COLO668 (cell line): ENCODE data around the gene TRAPPC12.

Experiments used
- DNase-seq: peaks from one replicate; lab custom pipeline; 2025; ENCODE audit not compliant: unreplicated experiment; lab: John Stamatoyannopoulos, UW

The TRAPPC12 gene

DNA sequence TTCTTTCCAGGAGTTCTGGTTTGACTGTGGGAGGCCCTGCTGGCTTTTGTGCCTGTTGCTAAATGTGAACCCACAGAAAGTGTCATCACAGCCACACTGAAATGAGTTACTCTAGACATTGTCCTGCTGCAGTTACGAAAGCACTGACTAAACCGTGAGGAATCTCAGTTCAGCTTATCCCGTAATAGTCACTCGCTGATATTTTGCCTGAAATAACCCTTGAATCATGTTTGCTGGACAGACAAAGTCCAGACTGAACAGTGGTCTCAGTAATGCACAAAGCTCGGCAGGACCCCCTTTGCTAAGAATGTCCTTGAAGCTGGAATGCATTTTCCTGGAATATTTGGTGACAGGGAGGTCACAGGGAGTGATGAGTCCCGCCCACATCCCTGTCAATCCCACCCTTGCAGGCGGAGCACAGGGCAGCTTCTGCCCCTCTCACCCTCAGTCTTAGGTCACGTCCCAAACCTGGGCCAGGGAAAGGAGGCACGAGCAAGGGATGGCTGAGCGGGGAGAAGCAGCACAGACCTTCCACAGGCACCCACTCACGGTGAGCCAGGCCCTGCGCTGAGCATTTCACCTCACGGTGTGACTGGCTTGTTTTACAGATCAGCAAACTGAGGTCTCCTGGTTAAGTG is 86.5 kb downstream of the TRAPPC12 start:
- no peak for DNase-seq

DNA sequence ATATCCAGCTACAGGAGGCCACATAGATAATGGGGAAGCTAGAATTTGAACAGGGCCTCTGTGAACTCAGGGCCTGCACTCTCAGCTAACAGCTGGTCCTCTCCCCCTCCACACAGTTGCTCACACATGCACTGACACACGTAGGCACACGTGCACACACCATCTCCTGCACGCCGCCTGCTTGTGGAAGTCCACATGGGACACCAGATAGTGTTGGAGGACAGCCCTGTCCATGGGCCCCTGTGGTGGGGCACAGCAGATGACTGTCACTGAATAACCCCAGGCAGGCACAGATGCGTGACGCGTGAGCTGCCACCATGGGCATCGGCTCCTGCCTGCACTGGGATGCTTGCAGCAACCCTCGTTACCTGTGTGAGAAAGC is 87.0 kb downstream of the TRAPPC12 start:
- DNase-seq, result no peak

DNA sequence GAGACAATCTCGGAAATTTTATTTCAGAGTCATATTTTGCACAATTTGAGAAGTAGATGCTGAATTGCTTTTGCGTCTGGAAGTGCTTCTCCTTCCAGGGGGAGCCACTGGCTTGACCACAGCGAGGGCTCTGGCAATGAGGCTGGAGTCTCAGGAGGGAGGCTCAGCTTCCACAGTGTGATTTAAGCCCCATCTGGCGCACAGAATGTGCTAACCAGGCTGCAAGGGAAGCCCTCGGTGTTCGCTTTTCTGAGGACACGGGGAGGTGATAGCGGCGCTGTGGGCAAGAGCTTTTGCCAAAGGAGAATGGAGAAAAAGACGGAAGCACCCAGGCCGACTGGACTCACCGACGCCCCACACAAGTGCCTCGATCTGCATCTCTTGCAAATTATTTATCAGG is 87.5 kb downstream of the TRAPPC12 start:
- DNase-seq, result no peak

DNA sequence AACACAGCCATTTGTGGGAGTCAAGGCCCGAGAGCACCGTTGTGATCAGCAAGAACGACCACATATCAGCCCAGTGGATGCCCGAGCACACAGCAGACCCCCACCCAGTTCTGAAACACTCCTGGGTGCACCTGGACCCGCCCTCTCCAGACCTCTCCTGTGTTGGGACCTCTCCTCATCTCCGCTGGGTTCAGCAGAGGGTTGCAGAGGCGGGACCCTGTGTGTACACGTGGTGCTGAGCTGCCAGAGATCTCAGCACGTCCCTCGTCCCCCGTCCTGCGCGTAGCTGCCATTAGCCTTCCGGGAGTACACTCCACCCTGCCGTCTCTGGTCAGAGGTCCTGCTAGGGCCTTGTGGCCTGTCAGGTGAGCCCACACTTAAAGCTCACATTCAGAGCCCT is 88.2 kb downstream of the TRAPPC12 start:
- no peak for DNase-seq

DNA sequence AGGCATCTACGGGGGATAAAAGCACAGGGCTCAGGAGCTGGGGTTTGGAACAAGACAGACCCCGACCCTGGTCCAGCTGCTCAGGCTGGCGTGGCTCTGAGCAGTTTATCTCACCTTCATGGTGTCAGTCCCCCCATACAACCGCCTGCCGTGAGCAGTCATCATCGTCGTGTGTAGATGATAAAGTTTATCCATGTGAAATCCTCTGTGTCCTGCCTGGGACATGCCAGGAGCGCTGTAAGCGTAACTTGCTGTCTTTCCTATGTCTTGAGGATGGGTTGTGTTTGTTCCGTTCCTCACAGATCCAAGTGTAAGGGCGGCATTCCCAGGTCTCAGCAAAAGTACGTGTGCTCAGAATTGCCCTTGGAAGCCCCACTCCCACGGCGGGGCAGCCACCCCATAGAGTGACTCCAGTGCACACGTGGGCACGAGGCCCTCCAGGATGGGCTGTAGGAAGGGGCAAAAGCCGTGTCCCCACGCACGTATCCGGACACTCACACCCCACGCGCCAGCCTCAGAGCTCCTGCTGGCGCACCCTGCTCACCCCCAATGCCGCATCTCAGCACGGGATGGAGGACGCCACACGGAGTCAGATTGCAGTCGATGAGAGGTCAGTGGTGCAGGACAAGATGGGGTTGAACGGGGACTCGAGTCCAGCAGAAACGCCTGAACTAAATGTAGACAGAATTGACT is 88.9 kb downstream of the TRAPPC12 start:
- DNase-seq, result no peak

DNA sequence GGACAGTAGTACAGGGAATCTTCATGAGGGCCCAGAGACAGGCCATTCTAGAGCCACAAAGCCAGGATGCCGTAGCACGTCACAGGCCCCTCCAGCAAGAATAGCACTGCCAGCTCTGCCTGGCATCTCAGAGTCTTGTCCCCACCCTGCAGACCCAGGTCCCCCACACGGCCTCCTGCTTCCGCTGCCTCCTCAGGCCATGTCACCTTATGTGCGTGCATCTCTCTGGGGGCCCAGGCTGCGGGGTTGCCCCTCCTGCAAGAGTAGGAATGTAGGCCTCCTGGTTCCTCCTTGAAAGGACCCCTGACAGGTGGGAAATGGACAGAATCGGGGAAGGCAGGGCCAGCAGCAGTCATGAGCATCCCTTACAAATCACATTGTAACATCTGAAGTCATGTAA is 90.0 kb downstream of the TRAPPC12 start:
- no peak for DNase-seq

DNA sequence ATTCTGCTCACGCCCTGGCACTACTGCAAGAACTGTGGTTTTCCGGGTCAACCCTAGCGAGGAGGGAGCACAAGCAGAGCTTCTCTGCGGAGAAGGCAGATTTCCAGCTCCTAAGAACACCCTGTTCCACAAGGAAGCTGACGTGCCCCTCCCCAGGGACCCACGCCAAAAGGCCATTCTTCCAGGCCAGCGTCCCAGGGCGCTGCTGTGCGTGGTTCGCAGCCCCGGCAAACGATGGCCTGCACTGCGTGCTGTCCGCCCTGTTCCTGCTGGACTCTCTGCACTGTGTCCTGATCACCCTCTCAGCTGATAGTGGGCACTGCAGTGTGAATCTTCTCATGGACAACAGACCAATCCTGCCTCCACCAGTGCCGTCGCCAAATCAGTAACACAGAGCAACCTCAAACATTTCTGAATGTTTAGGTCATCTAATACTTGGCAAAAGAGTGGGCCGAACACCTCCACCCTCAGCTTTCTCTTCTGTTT is 90.7 kb downstream of the TRAPPC12 start:
- DNase-seq, result no peak

DNA sequence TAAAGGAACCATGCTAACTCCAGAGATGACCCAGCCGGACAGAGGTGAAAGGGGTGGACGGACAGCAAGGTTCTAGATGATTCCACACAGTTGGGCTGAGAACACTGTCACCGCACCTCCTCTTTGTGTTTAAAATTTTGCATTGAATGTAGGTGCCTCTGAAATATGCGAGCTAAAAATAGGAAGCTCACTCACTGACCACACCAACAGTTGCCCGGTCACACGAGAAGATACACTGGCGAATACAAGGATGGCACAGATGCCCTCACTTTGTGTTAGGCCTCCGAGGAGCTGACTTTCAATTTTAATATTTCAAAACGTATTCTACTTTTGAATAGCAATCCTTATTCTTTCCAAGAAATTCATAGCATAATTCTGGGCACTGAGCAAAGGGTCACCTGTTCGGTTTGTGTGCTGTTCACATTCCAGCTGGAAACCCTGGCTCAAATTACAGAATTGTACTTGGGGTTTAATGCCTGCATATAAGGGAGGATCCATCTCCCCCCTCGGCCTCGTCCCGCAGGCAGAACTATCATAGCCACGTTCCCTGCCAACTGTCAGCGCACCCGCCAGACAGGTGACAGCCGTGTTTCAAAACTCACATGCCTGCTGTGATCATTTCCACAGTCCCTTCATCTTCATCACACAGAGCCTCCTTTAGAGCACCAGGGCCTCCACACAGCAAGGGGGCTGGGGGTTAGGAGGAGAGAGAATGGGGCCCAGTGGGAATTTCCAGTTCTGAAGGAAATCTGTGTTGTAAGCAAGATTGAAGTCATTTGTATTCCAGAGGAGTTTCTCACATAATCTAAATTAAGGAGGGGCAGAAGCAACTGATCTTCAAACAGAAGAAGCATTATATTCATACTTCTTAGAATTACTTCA is 91.6 kb downstream of the TRAPPC12 start:
- DNase-seq, result no peak

DNA sequence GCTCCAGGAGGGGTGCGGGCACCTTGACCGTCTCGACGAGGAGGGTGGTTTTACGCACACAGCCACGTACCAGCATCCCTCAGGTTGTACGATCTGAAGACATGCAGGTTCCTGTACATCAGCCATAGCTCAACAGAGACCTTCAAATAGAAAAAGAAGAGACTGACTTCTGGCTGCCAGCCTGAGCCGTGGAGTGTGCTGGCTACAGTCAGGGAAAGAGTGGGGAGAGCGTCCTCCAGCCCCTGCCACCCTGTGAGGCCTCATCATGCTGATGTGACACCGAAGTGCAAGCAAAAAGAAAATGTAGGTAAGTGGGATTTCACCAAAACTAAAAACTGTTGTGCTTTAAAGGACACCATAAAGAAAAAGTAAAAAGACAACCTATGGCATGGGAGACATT is 92.8 kb downstream of the TRAPPC12 start:
- no peak for DNase-seq

DNA sequence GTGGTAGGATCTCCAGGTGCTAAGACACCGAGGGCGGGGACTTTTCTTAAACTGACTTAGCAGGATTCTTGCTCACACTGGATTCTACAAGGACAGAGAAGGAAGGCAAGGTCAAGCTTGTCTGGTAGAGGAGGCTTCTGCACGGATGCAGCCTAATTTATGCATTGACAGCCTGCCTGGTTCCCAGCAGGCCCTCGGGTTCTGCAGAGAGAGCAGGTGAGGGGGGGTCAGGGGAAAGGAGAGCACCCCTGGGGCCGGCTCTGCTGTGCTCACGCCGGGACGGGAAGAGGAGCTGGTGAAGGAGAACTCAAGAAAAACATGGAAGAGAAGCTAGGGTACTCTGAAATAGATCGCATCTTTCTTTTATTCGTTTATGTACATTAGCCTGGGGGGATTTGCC is 93.5 kb downstream of the TRAPPC12 start:
- no peak for DNase-seq

DNA sequence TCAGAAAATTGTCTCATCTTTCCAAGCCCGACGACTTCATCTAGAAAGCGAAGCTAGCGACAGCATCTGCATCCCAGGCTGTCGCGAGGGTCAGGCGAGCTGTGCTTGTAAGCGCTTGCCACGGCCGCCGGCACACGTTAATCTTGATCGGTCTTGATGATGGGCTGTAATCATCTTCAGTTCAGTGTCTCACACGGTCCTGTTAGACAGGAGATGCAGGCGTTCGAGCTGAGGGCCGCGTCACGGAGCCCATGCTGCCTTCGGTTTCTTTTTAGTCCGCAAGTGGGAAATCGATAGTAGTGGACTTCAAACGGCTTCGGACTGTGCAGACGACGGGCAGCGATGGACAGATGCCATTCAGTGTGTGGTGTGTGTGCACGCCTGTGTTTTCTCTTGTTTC is 96.3 kb downstream of the TRAPPC12 start:
- no peak for DNase-seq

DNA sequence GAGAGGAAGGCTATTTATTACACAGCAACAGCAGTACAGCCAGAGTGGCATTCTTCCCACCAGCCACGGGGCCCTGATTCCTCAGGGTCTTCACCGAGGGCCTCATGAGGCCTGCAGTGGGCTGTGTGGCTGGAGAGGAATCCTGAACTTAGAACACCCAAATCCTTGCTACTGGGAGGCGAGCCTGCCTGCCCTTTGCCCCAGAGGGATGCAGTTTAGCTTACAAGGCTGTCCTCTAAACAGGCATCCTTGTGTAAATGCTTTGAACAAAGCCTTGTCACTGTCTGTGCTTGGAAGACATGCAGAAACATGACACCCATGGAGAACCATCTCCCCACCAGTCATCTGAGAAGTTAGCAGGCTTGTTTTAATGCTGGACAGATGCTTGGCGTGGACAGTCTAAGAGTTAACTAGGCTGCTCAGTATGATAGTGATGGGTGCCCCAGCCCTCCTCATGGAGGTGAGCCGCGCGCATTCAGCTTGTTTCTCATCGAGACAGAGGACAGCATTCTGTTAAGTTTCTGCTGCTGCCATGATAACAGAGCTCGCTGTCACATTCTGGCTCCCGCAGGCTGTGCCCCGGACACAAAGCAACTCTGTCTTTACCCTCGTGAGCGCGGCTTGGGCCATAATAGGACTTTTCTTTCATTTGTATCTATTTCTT is 97.0 kb downstream of the TRAPPC12 start:
- DNase-seq, result no peak

DNA sequence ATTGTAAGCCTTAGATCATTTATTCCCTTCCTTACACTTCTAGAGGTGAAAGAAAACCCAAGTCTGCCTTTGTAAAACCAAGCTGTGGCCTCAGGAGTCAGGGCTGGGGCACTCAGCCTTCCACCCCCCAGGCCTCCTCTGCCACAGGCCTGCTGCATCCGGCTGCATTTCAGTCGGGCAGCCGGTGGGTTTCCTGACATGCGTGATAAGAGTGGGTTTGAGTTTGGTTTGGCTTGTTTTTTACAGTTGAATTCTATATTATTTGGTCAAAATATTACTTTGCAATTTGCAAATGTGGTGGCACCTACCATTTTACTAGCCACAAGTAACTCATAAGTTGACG is 97.5 kb downstream of the TRAPPC12 start:
- no peak for DNase-seq

DNA sequence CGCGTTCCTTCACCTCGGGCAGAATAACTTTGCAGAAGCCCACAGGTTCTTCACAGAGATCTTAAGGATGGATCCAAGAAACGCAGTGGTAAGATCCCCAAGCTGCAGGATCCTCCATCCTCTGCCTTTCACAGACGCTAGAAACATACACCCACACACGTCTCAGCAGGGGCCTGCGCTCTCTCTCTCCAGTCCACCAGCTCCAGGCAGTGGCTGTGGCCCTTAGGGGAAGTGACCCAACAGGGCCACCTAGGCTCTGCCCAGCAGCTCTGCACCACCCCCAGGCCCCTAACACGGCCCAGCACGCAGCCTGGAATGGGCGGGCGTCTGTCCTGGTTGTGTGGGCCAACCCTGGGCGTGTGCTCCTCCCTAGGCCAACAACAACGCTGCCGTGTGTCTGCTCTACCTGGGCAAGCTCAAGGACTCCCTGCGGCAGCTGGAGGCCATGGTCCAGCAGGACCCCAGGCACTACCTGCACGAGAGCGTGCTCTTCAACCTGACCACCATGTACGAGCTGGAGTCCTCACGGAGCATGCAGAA is 99.4 kb downstream of the TRAPPC12 start:
- no peak for DNase-seq

DNA sequence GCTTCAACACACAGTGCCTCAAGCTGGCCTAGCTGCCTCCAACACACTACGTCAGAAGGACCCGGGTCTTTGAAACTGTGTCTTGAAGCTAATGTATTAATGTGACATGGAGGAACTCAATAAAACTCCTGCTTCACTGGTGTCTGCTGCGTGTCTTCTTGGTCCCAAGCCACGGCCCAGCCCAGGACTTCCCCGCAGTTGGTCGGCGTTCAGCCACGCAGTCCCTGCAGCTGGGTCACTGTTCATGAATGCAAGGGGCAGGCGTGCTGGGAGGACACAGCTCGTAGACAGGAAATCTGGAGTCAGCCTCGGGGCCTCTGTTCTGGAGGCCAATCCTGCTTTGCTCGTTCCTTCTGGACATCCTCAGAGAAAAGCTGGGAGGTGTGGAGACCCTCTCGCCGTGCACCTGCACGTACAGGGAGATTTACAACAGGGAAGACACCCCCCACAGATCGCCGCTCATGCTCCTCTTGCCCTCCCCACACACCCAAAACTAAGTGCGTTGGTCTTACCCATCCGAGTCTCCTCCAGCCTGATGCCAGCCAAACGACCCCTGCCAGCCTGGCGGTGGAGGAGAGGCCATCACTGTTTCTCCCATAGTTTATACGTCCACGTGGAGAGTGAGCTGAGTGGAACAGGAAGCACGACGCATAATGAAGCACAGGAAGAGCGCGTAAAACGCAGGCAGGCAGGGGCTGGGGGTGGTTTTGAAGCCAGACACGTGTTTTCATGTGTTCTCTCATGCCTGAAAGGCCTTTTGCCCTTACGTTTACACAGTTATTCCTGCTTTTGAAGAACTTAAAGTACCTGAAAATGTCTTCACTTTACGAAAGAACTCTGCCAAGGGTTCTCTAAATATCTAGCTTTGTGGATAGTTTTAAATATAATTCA is 100.2 kb downstream of the TRAPPC12 start:
- DNase-seq, result peak; percentile 11

DNA sequence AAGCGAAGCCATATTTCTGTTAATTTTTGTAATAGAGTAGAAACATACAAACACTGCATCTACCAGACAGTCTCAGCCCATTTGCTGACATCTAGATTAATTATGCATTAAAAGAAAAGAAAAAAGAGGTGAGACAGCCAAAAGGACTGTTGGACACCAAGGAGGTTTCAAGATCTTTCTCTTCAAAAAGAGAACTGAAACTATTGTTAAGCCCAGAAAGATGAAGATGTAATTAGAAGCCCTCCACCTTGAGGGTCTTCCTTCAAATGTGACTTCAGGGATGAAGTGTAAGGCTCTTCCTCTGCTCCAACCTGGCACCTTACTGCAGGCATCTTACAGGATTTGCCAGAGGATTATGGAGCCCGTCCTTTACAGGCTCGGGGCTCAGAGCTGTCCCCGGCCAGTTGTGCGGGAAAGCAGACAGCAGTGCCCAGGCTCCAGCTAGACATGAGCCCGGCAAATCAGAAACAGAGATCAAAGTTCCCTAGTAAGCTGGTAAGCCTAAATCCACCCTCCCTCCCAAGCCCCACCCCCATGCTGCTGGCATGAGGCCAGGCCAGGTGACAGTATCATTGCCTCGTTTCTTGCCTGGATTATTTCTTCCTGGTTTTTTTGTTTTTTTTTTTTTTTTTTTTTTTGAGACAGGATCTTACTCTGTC is 101.0 kb downstream of the TRAPPC12 start:
- DNase-seq, result peak; percentile 86

DNA sequence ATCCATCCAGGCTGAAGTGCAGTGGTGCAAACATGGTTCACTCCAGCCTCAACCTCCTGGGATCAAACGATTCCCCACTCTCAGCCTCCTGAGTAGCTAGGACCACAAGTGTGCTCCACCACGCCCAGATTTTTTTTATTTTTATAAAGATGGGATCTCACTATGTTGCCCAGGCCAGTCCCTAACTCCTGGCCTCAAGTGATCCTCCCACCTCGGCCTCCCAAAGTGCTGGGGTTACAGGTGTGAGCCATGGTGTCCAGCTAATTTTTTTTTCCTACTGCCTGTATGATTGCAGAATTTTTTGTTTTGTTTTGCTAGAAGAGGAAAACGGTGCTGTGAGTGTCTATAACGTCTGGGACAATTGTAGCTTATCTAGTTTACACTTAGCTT is 101.5 kb downstream of the TRAPPC12 start:
- no peak for DNase-seq

DNA sequence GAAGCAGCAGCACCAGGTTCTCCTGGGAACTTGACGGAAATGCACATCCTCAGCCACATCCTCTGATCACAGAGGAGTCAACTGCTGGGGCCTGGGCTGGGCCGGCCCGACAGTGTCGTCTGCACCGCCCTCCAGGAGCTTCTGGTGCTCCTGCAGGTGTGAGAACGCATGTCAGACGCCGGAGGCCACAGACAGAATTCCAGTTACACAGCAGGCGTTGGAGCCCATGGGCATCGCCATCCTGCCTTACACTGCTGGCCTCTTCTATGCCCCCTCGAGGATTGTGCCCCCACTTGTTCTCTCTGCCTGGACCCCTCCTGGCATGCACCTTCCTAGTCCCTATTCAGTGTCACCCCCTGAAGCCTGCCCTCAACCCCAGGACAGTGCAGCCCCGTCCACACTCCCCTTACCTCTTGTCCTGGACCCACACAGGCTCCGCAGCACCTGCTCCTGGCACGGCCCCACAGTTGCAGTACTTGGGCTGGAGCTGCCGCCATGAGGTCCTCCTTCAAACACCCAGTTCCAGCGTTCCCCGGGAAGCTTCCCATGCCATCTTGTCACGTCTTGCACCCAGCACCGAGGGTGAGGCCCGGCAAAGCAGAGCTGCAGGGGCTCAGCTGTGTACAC is 102.4 kb downstream of the TRAPPC12 start:
- no peak for DNase-seq

DNA sequence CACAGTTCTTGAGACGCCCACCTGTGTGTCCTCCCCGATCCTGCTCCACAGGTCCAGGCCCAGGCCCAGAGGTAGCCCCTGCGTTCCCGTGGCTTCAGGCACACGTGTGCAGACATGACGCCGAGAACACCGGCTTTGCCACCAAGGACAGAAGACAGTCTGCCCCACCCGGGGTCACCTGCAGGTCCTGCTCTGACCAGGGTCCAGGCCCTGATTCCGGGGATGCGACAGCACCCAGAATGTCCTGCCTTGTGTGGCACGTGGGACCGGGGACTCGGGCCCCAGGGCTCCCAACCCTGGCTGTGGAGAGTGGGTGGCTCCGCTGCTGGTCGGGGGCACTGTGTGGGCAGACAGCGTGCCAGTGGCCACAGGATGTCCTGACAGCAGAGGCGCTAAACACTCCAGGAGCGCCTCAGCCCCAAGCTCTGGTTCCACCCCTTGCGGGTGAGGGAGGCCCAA is 102.9 kb downstream of the TRAPPC12 start:
- no peak for DNase-seq
